Vagina (tissue), 2 donors: ENCODE results near the gene PTPN2. TPM values are rescaled to one million over a fixed set of nuclear protein-coding genes. Genes with fewer than 3 reads are reported as not detected.

Experiments
- DNase-seq, 2 donors: peaks; one replicate each; pipeline ENCODE4 v3.0.0-alpha.2; 2017; ENCODE audit errors: extremely low spot score in 2 of 2
- H3K27ac ChIP-seq: fragments of 200-600 bp; sonication (generic); one replicate; pipeline ENCODE4 v1.5.1; 2019
- H3K27me3 ChIP-seq: fragments of 200-600 bp; sonication (generic); one replicate; pipeline ENCODE4 v1.5.1; 2019
- H3K36me3 ChIP-seq, 2 donors: fragments of 200-600 bp; sonication (generic); one replicate each; pipeline ENCODE4 v1.5.1; 2017 to 2019
- H3K4me1 ChIP-seq: fragments of 200-600 bp; sonication (generic); one replicate; pipeline ENCODE4 v1.5.1; 2019
- H3K4me3 ChIP-seq, 2 donors: fragments of 200-600 bp; sonication (generic); 1 replicate in 1 of 2; 2 replicates in 1 of 2; pipeline ENCODE4 v1.5.1; 2016 to 2019
- H3K9me3 ChIP-seq: fragments of 200-600 bp; sonication (generic); one replicate; pipeline ENCODE4 v1.5.1; 2019
- CTCF ChIP-seq, 3 experiments: fragments of 450-650 bp in 2 of 3; fragments of 200-600 bp in 1 of 3; sonication (generic) in 1 of 3; IDR thresholded peaks; one replicate each; pipeline ENCODE4 v1.5.1; 2017 to 2019; ENCODE audit warnings: antibody characterized with exemption in 3 of 3, mild to moderate bottlenecking in 2 of 3, moderate library complexity in 2 of 3
- POLR2A ChIP-seq, 2 donors: fragments of 450-650 bp; IDR thresholded peaks; one replicate each; pipeline ENCODE4 v1.6.1; 2017; ENCODE audit warnings: antibody characterized with exemption in 2 of 2, mild to moderate bottlenecking in 2 of 2, moderate library complexity in 2 of 2
- POLR2AphosphoS5 ChIP-seq, 2 donors: sonication (generic); formaldehyde crosslinking; IDR thresholded peaks; one replicate each; pipeline ENCODE4 v1.9.0; 2017; ENCODE audit warnings: antibody characterized with exemption in 2 of 2, mild to moderate bottlenecking in 2 of 2, low read depth in 1 of 2; ENCODE audit not compliant: insufficient read depth in 1 of 2
- intact Hi-C: fragments of 100-400 bp; cut with DNase I; formaldehyde crosslinking; loops from one replicate; pipeline ENCODE4 v1.15.1; 2023
- total RNA-seq: library from RNA; depleted of rRNA; stranded (reverse); fragments of >200 nt; gene quantifications from one replicate; pipeline ENCODE4 v1.2.3, GENCODE V29; 2016

Gene PTPN2
- total RNA-seq, 1 donor from 2014 or later, result 32.9 TPM

- no peak for TF ChIP-seq CTCF (IDR thresholded peaks at IDR 0.05)
- no peak for TF ChIP-seq POLR2AphosphoS5 (IDR thresholded peaks at IDR 0.05; ENCODE audit: insufficient read depth in 1 of 2, low read depth in 1 of 2)
- no peak for TF ChIP-seq POLR2A (IDR thresholded peaks at IDR 0.05)
- no peak for DNase-seq
- H3K9me3 ChIP-seq, result no peaks in the 10 kb centered on the region
- no peak overlapping the region for H3K27ac ChIP-seq
- intact Hi-C loops, result no loop called here
- peaks cover 0 to 15% of the 10 kb centered on the region in 2 donors for H3K36me3 ChIP-seq
- no peak overlapping the region for H3K4me3 ChIP-seq
- no peaks in the 10 kb centered on the region for H3K4me1 ChIP-seq
- H3K27me3 ChIP-seq, result no peaks in the 10 kb centered on the region
These were observed 64.7 kb downstream of the PTPN2 start for GRCh38 chr18:12819322-12819721.

GRCh38 chr18:12818243-12818642 is 65.8 kb downstream of the PTPN2 start:
- Histone ChIP-seq H3K36me3 (peaks cover 0 to 15% of the 10 kb centered on the region in 2 donors), H3K9me3 (no peaks in the 10 kb centered on the region), H3K4me1 (no peaks in the 10 kb centered on the region), H3K27me3 (no peaks in the 10 kb centered on the region), H3K4me3 (no peak overlapping the region), H3K27ac (no peak overlapping the region)
- TF ChIP-seq POLR2A (IDR thresholded peaks at IDR 0.05) (no peak), CTCF (IDR thresholded peaks at IDR 0.05) (no peak), POLR2AphosphoS5 (IDR thresholded peaks at IDR 0.05; ENCODE audit: insufficient read depth in 1 of 2, low read depth in 1 of 2) (no peak)
- no peak for DNase-seq
- intact Hi-C loops, result no loop called here

DNA sequence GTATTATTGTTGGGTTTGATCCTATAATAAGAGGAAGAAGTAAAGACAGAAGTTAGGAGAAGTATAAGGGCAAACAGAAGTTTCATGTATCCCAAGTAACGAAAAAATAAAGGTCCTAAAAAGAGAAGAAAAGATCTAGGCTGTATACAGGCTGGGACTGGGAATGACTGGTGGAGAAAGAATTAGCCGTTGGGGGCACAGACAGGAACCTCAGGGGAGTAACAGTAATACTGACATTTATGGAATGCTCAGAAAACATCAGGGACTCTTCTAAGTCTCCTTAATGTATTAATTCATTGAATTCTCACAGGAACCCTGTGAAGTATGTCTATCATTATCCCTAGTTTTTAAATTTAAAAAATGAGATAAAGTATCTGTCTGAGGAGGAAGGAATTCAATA is 67.6 kb downstream of the PTPN2 start:
- Histone ChIP-seq H3K36me3 (peaks cover 0 to 15% of the 10 kb centered on the region in 2 donors), H3K4me3 (no peak overlapping the region), H3K4me1 (no peaks in the 10 kb centered on the region), H3K27me3 (no peaks in the 10 kb centered on the region), H3K27ac (no peak overlapping the region), H3K9me3 (no peaks in the 10 kb centered on the region)
- intact Hi-C loops, result no loop called here
- no peak for DNase-seq
- TF ChIP-seq CTCF (IDR thresholded peaks at IDR 0.05) (no peak), POLR2AphosphoS5 (IDR thresholded peaks at IDR 0.05; ENCODE audit: insufficient read depth in 1 of 2, low read depth in 1 of 2) (no peak), POLR2A (IDR thresholded peaks at IDR 0.05) (no peak)

- no peak for DNase-seq
- no peaks in the 10 kb centered on the region for H3K27me3 ChIP-seq
- no peak overlapping the region for H3K27ac ChIP-seq
- intact Hi-C loops, result no loop called here
- no peak for TF ChIP-seq POLR2AphosphoS5 (IDR thresholded peaks at IDR 0.05; ENCODE audit: insufficient read depth in 1 of 2, low read depth in 1 of 2)
- TF ChIP-seq CTCF (IDR thresholded peaks at IDR 0.05), result no peak
- TF ChIP-seq POLR2A (IDR thresholded peaks at IDR 0.05), result no peak
- H3K4me3 ChIP-seq, result no peak overlapping the region
- H3K36me3 ChIP-seq, result peaks cover 0 to 12% of the 10 kb centered on the region in 2 donors
- no peaks in the 10 kb centered on the region for H3K4me1 ChIP-seq
- no peaks in the 10 kb centered on the region for H3K9me3 ChIP-seq
These were observed 72.7 kb downstream of the PTPN2 start for GRCh38 chr18:12811191-12811950.
